Neural progenitor cell (in vitro differentiated cells): ENCODE measurements around the gene PSD. TPM values are rescaled to one million over a fixed set of nuclear protein-coding genes. Genes with fewer than 3 reads are reported as not detected.
A peak's percentile ranks its signal among the peaks of the same experiment; 100 is the strongest.

Source experiments
- DNase-seq: peaks from one replicate; pipeline ENCODE4 v3.0.0-alpha.2; 2016; ENCODE audit warnings: low spot score
- H2AFZ ChIP-seq: fragments of 200-600 bp; sonication (generic); replicated peaks from 2 replicates; pipeline ENCODE4 v1.6.1; 2016; ENCODE audit warnings: antibody characterized with exemption
- H3F3A ChIP-seq: fragments of 200-600 bp; sonication (generic); 2 replicates; pipeline ENCODE4 v1.6.1; 2016; ENCODE audit warnings: antibody characterized with exemption, low read depth
- H3K27ac ChIP-seq: fragments of 200-600 bp; sonication (generic); 2 replicates; pipeline ENCODE4 v1.5.1; 2016; ENCODE audit warnings: mild to moderate bottlenecking
- H3K27me3 ChIP-seq: fragments of 200-600 bp; sonication (generic); 2 replicates; pipeline ENCODE4 v1.6.1; 2016; ENCODE audit warnings: mild to moderate bottlenecking, moderate library complexity
- H3K36me3 ChIP-seq: fragments of 200-600 bp; sonication (generic); 2 replicates; pipeline ENCODE4 v1.5.1; 2016
- H3K4me1 ChIP-seq: fragments of 200-600 bp; sonication (generic); 2 replicates; pipeline ENCODE4 v1.6.1; 2016; ENCODE audit warnings: mixed run types
- H3K4me2 ChIP-seq: fragments of 200-600 bp; sonication (generic); 2 replicates; pipeline ENCODE4 v1.6.1; 2016
- H3K4me3 ChIP-seq: fragments of 200-600 bp; sonication (generic); 2 replicates; pipeline ENCODE4 v1.5.1; 2016
- H3K79me2 ChIP-seq: fragments of 200-600 bp; sonication (generic); 2 replicates; pipeline ENCODE4 v1.6.1; 2016; ENCODE audit warnings: low read depth
- H3K9ac ChIP-seq: fragments of 200-600 bp; sonication (generic); 2 replicates; pipeline ENCODE4 v1.6.1; 2016
- H3K9me3 ChIP-seq: fragments of 200-600 bp; sonication (generic); 2 replicates; pipeline ENCODE4 v1.5.1; 2016; ENCODE audit warnings: low read depth
- H4K20me1 ChIP-seq: fragments of 200-600 bp; sonication (generic); 2 replicates; pipeline ENCODE4 v1.6.1; 2016; ENCODE audit warnings: low read depth
- H3K27ac Mint-ChIP-seq: 3 replicates; pipeline ENCODE4 v1.8.0; 2021; ENCODE audit warnings: mixed read lengths
- H3K27me3 Mint-ChIP-seq: 2 replicates; pipeline ENCODE4 v1.8.0; 2022; ENCODE audit warnings: low read depth, mild to moderate bottlenecking, inconsistent platforms, moderate library complexity, mixed read lengths; ENCODE audit not compliant: insufficient read depth
- H3K36me3 Mint-ChIP-seq: 3 replicates; pipeline ENCODE4 v1.8.0; 2021; ENCODE audit warnings: mixed read lengths
- H3K4me1 Mint-ChIP-seq: 3 replicates; pipeline ENCODE4 v1.8.0; 2021; ENCODE audit warnings: mixed read lengths
- H3K4me3 Mint-ChIP-seq: 3 replicates; pipeline ENCODE4 v1.8.0; 2021; ENCODE audit warnings: mild to moderate bottlenecking, moderate library complexity, mixed read lengths
- H3K9me3 Mint-ChIP-seq: 3 replicates; pipeline ENCODE4 v1.8.0; 2020; ENCODE audit warnings: mixed read lengths
- EZH2 ChIP-seq: fragments of 200-600 bp; sonication (generic); IDR thresholded peaks from 2 replicates; pipeline ENCODE4 v1.6.1; 2017; ENCODE audit warnings: antibody characterized with exemption, mild to moderate bottlenecking, moderate library complexity
- EZH2phosphoT487 ChIP-seq: fragments of 200-600 bp; sonication (generic); IDR thresholded peaks from 2 replicates; pipeline ENCODE4 v1.6.1; 2017; ENCODE audit warnings: antibody characterized with exemption
- total RNA-seq: library from RNA; depleted of rRNA; stranded (reverse); fragments of >200 nt; gene quantifications from 2 replicates; pipeline ENCODE4 v1.2.3, GENCODE V29; 2015; ENCODE audit warnings: low replicate concordance
- TF ChIP-seq, protein P1 (sequence below): fragments of 200-600 bp; sonication (generic); IDR thresholded peaks from 2 replicates; pipeline ENCODE4 v1.5.1; 2017; ENCODE audit warnings: antibody characterized with exemption, mild to moderate bottlenecking

Gene PSD
- total RNA-seq, 1 donor from 2014 or later = 0.09 TPM

DNA sequence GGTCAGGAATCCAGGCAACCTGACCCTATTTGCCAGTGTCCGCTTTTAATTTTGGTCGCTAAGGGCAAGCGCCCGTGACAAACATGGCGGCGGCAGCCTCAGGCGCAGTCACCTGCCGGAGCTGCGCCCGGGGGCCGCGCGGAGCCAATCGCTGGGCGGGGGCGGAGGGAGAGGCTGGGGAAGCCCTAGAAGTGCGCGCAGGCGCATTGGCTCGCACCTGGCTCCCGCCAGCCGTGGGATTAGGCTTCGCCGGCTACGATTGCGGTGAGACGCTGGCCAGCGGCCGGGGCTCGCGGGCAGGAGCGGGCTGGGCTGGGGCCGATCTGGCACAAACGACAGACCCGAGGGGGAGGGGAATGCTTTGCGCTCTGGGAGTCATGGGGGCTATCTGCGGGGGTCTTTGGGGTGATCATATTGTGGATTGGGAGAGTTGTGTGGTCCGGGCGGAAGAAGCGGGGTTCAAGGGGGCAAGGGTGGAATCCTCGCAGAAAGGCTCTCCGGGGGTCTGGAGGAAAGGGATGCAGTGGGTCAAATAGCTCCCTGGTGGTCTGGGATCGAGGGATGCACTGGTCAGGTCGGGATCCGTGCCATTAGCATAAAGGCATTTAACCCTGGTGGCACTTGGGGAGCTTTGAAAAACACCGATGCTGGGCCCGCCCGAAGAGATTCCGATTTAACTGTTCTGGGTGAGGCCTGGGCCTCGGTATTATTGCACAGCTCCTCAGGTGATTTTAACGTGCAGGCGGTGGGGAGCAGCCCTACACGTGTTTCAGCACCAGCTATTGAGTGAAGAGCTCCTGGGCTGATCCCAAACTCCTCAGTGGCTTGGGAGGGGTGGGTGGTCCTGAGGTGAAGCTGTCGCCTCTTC, 42.8 kb upstream of the PSD start:
- TF ChIP-seq EZH2 = peak; percentile 30
- TF ChIP-seq, protein P1, sequence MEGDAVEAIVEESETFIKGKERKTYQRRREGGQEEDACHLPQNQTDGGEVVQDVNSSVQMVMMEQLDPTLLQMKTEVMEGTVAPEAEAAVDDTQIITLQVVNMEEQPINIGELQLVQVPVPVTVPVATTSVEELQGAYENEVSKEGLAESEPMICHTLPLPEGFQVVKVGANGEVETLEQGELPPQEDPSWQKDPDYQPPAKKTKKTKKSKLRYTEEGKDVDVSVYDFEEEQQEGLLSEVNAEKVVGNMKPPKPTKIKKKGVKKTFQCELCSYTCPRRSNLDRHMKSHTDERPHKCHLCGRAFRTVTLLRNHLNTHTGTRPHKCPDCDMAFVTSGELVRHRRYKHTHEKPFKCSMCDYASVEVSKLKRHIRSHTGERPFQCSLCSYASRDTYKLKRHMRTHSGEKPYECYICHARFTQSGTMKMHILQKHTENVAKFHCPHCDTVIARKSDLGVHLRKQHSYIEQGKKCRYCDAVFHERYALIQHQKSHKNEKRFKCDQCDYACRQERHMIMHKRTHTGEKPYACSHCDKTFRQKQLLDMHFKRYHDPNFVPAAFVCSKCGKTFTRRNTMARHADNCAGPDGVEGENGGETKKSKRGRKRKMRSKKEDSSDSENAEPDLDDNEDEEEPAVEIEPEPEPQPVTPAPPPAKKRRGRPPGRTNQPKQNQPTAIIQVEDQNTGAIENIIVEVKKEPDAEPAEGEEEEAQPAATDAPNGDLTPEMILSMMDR = no peak
- peak; percentile 23 for TF ChIP-seq EZH2phosphoT487

GRCh38 chr10:102460836-102461186, 42.2 kb upstream of the PSD start:
- Histone ChIP-seq H3K9ac (no peak overlapping the region), H3K27me3 (peaks cover 31% of the 10 kb centered on the region), H4K20me1 (peaks cover 9% of the 10 kb centered on the region), H3K36me3 (no peaks in the 10 kb centered on the region), H3K27ac (no peak overlapping the region), H3K4me2 (peak overlapping the region; percentile 88), H3K4me1 (peaks cover 20% of the 10 kb centered on the region), H3K9me3 (no peaks in the 10 kb centered on the region), H3K4me3 (no peak overlapping the region), H2AFZ (peak overlapping the region; percentile 94), H3F3A (peaks cover 29% of the 10 kb centered on the region), H3K79me2 (no peaks in the 10 kb centered on the region)
- no peak for DNase-seq
- peak overlapping the region; percentile 75 for H3K27ac Mint-ChIP-seq
- peaks cover 1% of the 10 kb centered on the region for H3K36me3 Mint-ChIP-seq
- TF ChIP-seq EZH2phosphoT487 = no peak
- no peak for TF ChIP-seq EZH2
- TF ChIP-seq, protein P1 = no peak
- H3K9me3 Mint-ChIP-seq = no peaks in the 10 kb centered on the region
- H3K27me3 Mint-ChIP-seq = peaks cover 10% of the 10 kb centered on the region
- peaks cover 31% of the 10 kb centered on the region for H3K4me1 Mint-ChIP-seq
- H3K4me3 Mint-ChIP-seq = peak overlapping the region; percentile 92

More for the DNA sequence above, 42.8 kb upstream of the PSD start:
- H3K9ac ChIP-seq = no peak overlapping the region
- Mint-ChIP-seq H3K9me3 (no peaks in the 10 kb centered on the region), H3K36me3 (peaks cover 1% of the 10 kb centered on the region), H3K4me1 (peaks cover 30% of the 10 kb centered on the region), H3K27me3 (peaks cover 10% of the 10 kb centered on the region), H3K4me3 (peak overlapping the region; percentile 92), H3K27ac (no peak overlapping the region)
- H3K36me3 ChIP-seq = no peaks in the 10 kb centered on the region
- peak overlapping the region; percentile 94 for H2AFZ ChIP-seq
- H3K4me3 ChIP-seq = peak overlapping the region; percentile 49
- peaks cover 25% of the 10 kb centered on the region for H3F3A ChIP-seq
- no peaks in the 10 kb centered on the region for H3K9me3 ChIP-seq
- peaks cover 9% of the 10 kb centered on the region for H4K20me1 ChIP-seq
- peak overlapping the region; percentile 88 for H3K4me2 ChIP-seq
- peak; percentile 99 for DNase-seq
- H3K4me1 ChIP-seq = peaks cover 17% of the 10 kb centered on the region
- no peak overlapping the region for H3K27ac ChIP-seq
- no peaks in the 10 kb centered on the region for H3K79me2 ChIP-seq
- peaks cover 31% of the 10 kb centered on the region for H3K27me3 ChIP-seq

DNA sequence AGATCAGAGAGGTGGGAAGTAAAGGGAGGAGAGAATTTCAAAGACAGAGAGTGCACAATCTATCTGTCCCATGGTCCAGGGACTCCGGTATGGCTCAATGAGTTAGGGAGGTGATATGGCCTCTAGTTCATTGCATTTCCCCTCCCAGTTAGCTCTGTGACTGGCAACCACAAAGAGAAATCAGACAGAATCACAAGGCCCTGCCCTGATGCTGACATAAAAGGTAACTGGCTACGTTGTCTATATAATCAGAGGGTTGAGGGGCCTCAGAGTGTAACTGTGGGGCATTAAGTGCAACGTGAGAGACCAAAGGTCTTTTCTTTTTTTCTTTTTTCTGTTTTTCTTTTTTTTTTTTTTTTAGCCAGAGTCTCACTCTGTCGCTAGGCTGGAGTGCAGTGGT, 40.1 kb upstream of the PSD start:
- Histone ChIP-seq H3K36me3 (no peaks in the 10 kb centered on the region), H3K27ac (no peak overlapping the region), H2AFZ (no peak overlapping the region), H3K9me3 (no peaks in the 10 kb centered on the region), H4K20me1 (peaks cover 9% of the 10 kb centered on the region), H3K9ac (no peak overlapping the region), H3F3A (peaks cover 45% of the 10 kb centered on the region), H3K4me1 (peaks cover 33% of the 10 kb centered on the region), H3K27me3 (peaks cover 24% of the 10 kb centered on the region), H3K4me3 (no peak overlapping the region), H3K79me2 (no peaks in the 10 kb centered on the region), H3K4me2 (no peak overlapping the region)
- Mint-ChIP-seq H3K9me3 (no peaks in the 10 kb centered on the region), H3K4me3 (no peak overlapping the region), H3K27ac (no peak overlapping the region), H3K4me1 (peaks cover 44% of the 10 kb centered on the region), H3K27me3 (peaks cover 10% of the 10 kb centered on the region), H3K36me3 (peaks cover 1% of the 10 kb centered on the region)
- no peak for DNase-seq
- TF ChIP-seq, protein P1 = no peak
- TF ChIP-seq EZH2 (no peak), EZH2phosphoT487 (no peak)
